IMR-90 (cell line): ENCODE results near the gene DNAJA4. TPM values are rescaled to one million over a fixed set of nuclear protein-coding genes. Genes with fewer than 3 reads are reported as not detected.

Experiments used
- ATAC-seq: fragments of 200-7000 bp; cut with Tn5 transposase; 2 replicates; pipeline ENCODE4 v1.9.1; 2020; ENCODE audit warnings: low read depth, mild to moderate bottlenecking, moderate library complexity
- BruUV-seq: library from RNA; stranded (reverse); fragments of 400-500 nt; replicated peaks from 2 replicates; lab custom pipeline; 2021; lab: Mats Ljungman, UMichigan
- CTCF ChIA-PET: fragments of 300-600 bp; formaldehyde crosslinking; extraction: SDS; loops from one replicate; lab custom pipeline; 2021; ENCODE audit warnings: antibody characterized with exemption; lab: Yijun Ruan, JAX
- POLR2A ChIA-PET: fragments of 300-600 bp; sonication (Branson Sonifier 250); formaldehyde crosslinking; loops from one replicate; lab custom pipeline; 2022; ENCODE audit warnings: antibody characterized with exemption; ENCODE audit not compliant: unreplicated experiment; lab: Charles Lee
- DNase-seq: peaks from one replicate; pipeline ENCODE4 v3.0.0; 2013
- H2AFZ ChIP-seq: replicated peaks from 2 replicates; pipeline ENCODE3; 2013; ENCODE audit warnings: low read length, mild to moderate bottlenecking; ENCODE audit not compliant: poor library complexity
- H2AK5ac ChIP-seq: 2 replicates; pipeline ENCODE4 v1.6.1; 2013; ENCODE audit warnings: low read depth, low read length, inconsistent platforms
- H2AK9ac ChIP-seq: replicated peaks from 2 replicates; pipeline ENCODE3; 2013; ENCODE audit warnings: mild to moderate bottlenecking, low read depth, low read length, moderate library complexity; ENCODE audit not compliant: poor library complexity
- H2BK120ac ChIP-seq: 2 replicates; pipeline ENCODE4 v1.6.1; 2013; ENCODE audit warnings: low read depth, low read length, inconsistent platforms
- H2BK15ac ChIP-seq: 3 replicates; pipeline ENCODE4 v1.6.1; 2013; ENCODE audit warnings: low read depth, low read length, inconsistent platforms
- H2BK20ac ChIP-seq: 2 replicates; pipeline ENCODE4 v1.6.1; 2013; ENCODE audit warnings: low read depth, mild to moderate bottlenecking, inconsistent platforms, low read length, moderate library complexity
- H2BK5ac ChIP-seq: 2 replicates; pipeline ENCODE4 v1.6.1; 2013; ENCODE audit warnings: mild to moderate bottlenecking, low read depth, low read length, inconsistent platforms; ENCODE audit not compliant: poor library complexity, severe bottlenecking
- H3K14ac ChIP-seq: replicated peaks from 2 replicates; pipeline ENCODE4 v1.6.1; 2013; ENCODE audit warnings: low read depth, low read length, inconsistent platforms
- H3K18ac ChIP-seq: 2 replicates; pipeline ENCODE4 v1.6.1; 2013; ENCODE audit warnings: low read depth, low read length, control low read depth
- H3K23ac ChIP-seq: 2 replicates; pipeline ENCODE4 v1.6.1; 2013; ENCODE audit warnings: low read depth, low read length, inconsistent platforms
- H3K27ac ChIP-seq: 2 replicates; pipeline ENCODE4 v1.5.1; 2013; ENCODE audit warnings: mild to moderate bottlenecking, control low read depth, low read length; ENCODE audit not compliant: insufficient read depth
- H3K27me3 ChIP-seq: 2 replicates; pipeline ENCODE4 v1.6.1; 2013; ENCODE audit warnings: low read length; ENCODE audit not compliant: control insufficient read depth, insufficient read depth
- H3K36me3 ChIP-seq: 2 replicates; pipeline ENCODE4 v1.6.1; 2013; ENCODE audit warnings: low read length, mixed read lengths; ENCODE audit not compliant: control insufficient read depth, insufficient read depth
- H3K4ac ChIP-seq: 2 replicates; pipeline ENCODE4 v1.6.1; 2013; ENCODE audit warnings: low read depth, low read length, inconsistent platforms
- H3K4me1 ChIP-seq: 2 replicates; pipeline ENCODE4 v1.6.1; 2013; ENCODE audit warnings: low read length, mixed read lengths; ENCODE audit not compliant: control insufficient read depth, insufficient read depth
- H3K4me2 ChIP-seq: 2 replicates; pipeline ENCODE4 v1.6.1; 2013; ENCODE audit warnings: low read depth, mild to moderate bottlenecking, control low read depth, low read length, moderate library complexity
- H3K4me3 ChIP-seq: 2 replicates; pipeline ENCODE4 v1.5.1; 2013; ENCODE audit warnings: low read depth, mild to moderate bottlenecking, control low read depth, low read length, moderate library complexity; ENCODE audit not compliant: insufficient read depth
- H3K56ac ChIP-seq: 2 replicates; pipeline ENCODE4 v1.6.1; 2013; ENCODE audit warnings: low read length, inconsistent platforms; ENCODE audit not compliant: insufficient read depth; ENCODE audit errors: extremely low read depth
- H3K79me1 ChIP-seq, 2 experiments: 2 replicates each; pipeline ENCODE4 v1.6.1; 2013; ENCODE audit warnings: low read length in 2 of 2, inconsistent platforms in 1 of 2, low read depth in 1 of 2
- H3K9ac ChIP-seq: 2 replicates; pipeline ENCODE4 v1.6.1; 2013; ENCODE audit warnings: low read depth, low read length, control low read depth
- H3K9me1 ChIP-seq: 2 replicates; pipeline ENCODE4 v1.6.1; 2013; ENCODE audit warnings: low read length, inconsistent platforms; ENCODE audit not compliant: insufficient read depth
- H3K9me3 ChIP-seq: 2 replicates; pipeline ENCODE4 v1.6.1; 2013; ENCODE audit warnings: low read length; ENCODE audit not compliant: control insufficient read depth, insufficient read depth
- H4K20me1 ChIP-seq: 2 replicates; pipeline ENCODE4 v1.6.1; 2013; ENCODE audit warnings: low read length, inconsistent platforms; ENCODE audit not compliant: insufficient read depth
- H4K5ac ChIP-seq: 2 replicates; pipeline ENCODE4 v1.6.1; 2013; ENCODE audit warnings: mild to moderate bottlenecking, low read depth, low read length, control low read depth
- H4K8ac ChIP-seq, 2 experiments: 2 replicates each; pipeline ENCODE4 v1.6.1; 2013; ENCODE audit warnings: low read depth in 2 of 2, low read length in 2 of 2, control low read depth in 1 of 2, inconsistent platforms in 1 of 2
- H4K91ac ChIP-seq: 2 replicates; pipeline ENCODE4 v1.6.1; 2013; ENCODE audit warnings: low read depth, low read length, inconsistent platforms; ENCODE audit not compliant: insufficient read depth
- CEBPB ChIP-seq: IDR thresholded peaks from 2 replicates; pipeline ENCODE4 v1.6.1; 2012; ENCODE audit warnings: low read depth, low read length, improper control_type of control experiment
- MAFK ChIP-seq: IDR thresholded peaks from 2 replicates; pipeline ENCODE4 v1.6.1; 2012; ENCODE audit warnings: low read depth, low read length, improper control_type of control experiment
- WGBS, 2 experiments: methylation state at CpG; one replicate each; pipeline versions ENCODE4 v1.1.5 to v1.1.7; 2013; ENCODE audit warnings: missing lambda C conversion rate in 2 of 2; ENCODE audit not compliant: insufficient read length in 1 of 2; ENCODE audit errors: extremely low coverage in 2 of 2; 5-methylcytosine and 5-hydroxymethylcytosine counted together
- dilution Hi-C: fragments of 300-500 bp; cut with HindIII; formaldehyde crosslinking; loops from one replicate; pipeline ENCODE4 v1.14.3; 2018; ENCODE audit warnings: low sequenced_read_pairs; ENCODE audit not compliant: unreplicated experiment
- in situ Hi-C: fragments of 300-500 bp; cut with MboI; formaldehyde crosslinking; loops from 3 replicates; pipeline ENCODE4 v1.14.3; 2019; ENCODE audit warnings: low sequenced_read_pairs, inconsistent platforms, mixed read lengths
- intact Hi-C: fragments of 100-400 bp; cut with micrococcal nuclease; formaldehyde crosslinking; loops from 2 replicates; pipeline ENCODE4 v1.10.0; 2022
- polyA plus RNA-seq, 3 experiments: library from polyadenylated mRNA; depleted of rRNA; stranded (reverse); fragments of >200 nt; gene quantifications; 2 replicates each; pipeline ENCODE4 v1.2.3, GENCODE V29; 2012; ENCODE audit warnings: low replicate concordance in 1 of 3
- total RNA-seq: library from RNA; depleted of rRNA; stranded (reverse); fragments of >200 nt; gene quantifications from 2 replicates; pipeline ENCODE4 v1.2.3, GENCODE V29; 2012

Gene DNAJA4
- total and polyA plus RNA-seq, 2 of the 4 experiments (the other 2 are of a cell fraction): 0.18 to 0.32 TPM

DNA sequence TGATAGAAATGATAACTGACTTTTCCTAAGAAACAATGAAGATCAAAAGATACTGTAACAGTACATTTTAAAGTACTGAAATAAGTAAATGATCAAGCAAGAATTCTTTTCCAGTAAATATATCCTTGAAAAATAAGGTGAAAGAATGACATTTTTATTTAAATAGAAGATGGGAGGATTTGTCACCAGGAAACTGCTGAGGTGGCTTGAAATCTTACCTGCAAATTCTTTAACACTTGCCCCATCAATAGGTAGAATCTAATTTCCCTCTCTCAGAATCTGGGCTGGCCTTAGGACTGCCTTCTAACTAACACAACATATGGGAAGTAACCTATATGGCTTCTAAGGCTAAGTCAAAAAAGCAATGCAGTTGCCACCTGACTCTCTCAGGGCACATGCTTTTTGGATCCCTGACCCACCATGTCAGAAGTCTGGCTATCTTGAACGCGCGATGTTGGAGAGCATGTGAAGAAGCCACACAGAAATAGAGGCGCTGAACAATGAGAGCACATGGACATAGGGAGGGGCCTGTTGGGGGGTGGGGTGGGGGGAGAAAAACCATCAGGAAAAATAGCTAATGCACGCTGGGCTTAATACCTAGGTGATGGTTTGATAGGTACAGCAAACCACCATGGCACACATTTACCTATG lies 41.5 kb upstream of the DNAJA4 start:
- H3K4me3 ChIP-seq: no peak overlapping the region
- H2BK120ac ChIP-seq: no peak overlapping the region
- intact Hi-C loops: no loop called here
- H4K20me1 ChIP-seq: no peaks in the 10 kb centered on the region
- ChIA-PET CTCF (no interaction called here), POLR2A (no interaction called here)
- H2AK5ac ChIP-seq: no peak overlapping the region
- H2BK5ac ChIP-seq: no peak overlapping the region
- DNase-seq (no peak), ATAC-seq (no peak)
- no peaks in the 10 kb centered on the region for H3K79me1 ChIP-seq
- no peak overlapping the region for H4K91ac ChIP-seq
- H3K56ac ChIP-seq: no peak overlapping the region
- H3K9me3 ChIP-seq: peaks cover 3% of the 10 kb centered on the region; the same call in 1 of the 2 replicates
- H4K5ac ChIP-seq: no peak overlapping the region
- dilution Hi-C loops: no loop called here
- no peak overlapping the region for H3K9ac ChIP-seq
- H4K8ac ChIP-seq: no peak overlapping the region
- no peaks in the 10 kb centered on the region for H3K9me1 ChIP-seq
- H3K4me2 ChIP-seq: no peak overlapping the region
- TF ChIP-seq MAFK: 0 out of 2 replicates have a peak, but pooled peaks have one; percentile 27
- no peak for TF ChIP-seq CEBPB
- no peak overlapping the region for H3K14ac ChIP-seq
- BruUV-seq: no TSS peak
- H2BK20ac ChIP-seq: no peak overlapping the region
- H3K4ac ChIP-seq: no peak overlapping the region
- WGBS, 2 experiments: no CpG with 5 or more reads among the region's 5 CpGs
- peaks cover 19% of the 10 kb centered on the region for H3K27me3 ChIP-seq
- no peak overlapping the region for H2BK15ac ChIP-seq
- H3K27ac ChIP-seq: no peak overlapping the region
- H2AK9ac ChIP-seq: no peak overlapping the region
- no peak overlapping the region for H3K18ac ChIP-seq
- H2AFZ ChIP-seq: no peak overlapping the region
- no peaks in the 10 kb centered on the region for H3K36me3 ChIP-seq
- H3K4me1 ChIP-seq: no peaks in the 10 kb centered on the region
- no peak overlapping the region for H3K23ac ChIP-seq
- in situ Hi-C loops: no loop called here
